Panc1 (cell line): ENCODE results near the gene PEPD.

Source experiments
- POLR2AphosphoS5 ChIP-seq: IDR thresholded peaks from 2 replicates; pipeline ENCODE4 v1.6.1; 2012; ENCODE audit warnings: mild to moderate bottlenecking, low read depth, low read length, moderate library complexity
- SIN3A ChIP-seq: IDR thresholded peaks from 2 replicates; pipeline ENCODE4 v1.6.1; 2012; ENCODE audit warnings: low read depth, mild to moderate bottlenecking, low read length, moderate library complexity, borderline replicate concordance; ENCODE audit not compliant: insufficient read depth
- TF ChIP-seq, protein P1 (sequence below): fragments of 450-650 bp; IDR thresholded peaks from 2 replicates; pipeline ENCODE4 v1.5.1; 2017; ENCODE audit warnings: mild to moderate bottlenecking

DNA sequence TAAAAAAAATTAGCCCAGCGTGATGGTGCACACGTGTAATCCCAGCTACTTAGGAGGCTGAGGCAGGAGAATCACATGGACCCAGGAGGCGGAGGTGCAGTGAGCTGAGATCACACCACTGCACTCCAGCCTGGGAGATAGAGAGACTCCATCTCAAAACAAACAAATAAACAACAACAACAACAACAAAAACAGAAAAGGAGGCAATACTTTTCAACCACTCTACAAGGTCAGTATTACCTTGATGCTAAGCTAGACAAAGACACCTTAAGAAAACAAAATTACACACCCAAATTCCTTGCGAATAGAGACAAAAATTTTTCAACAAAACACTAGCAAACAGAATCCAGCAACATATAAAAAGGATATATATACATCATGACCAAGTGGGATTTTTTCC, 39.7 kb downstream of the PEPD start:
- TF ChIP-seq, protein P1, sequence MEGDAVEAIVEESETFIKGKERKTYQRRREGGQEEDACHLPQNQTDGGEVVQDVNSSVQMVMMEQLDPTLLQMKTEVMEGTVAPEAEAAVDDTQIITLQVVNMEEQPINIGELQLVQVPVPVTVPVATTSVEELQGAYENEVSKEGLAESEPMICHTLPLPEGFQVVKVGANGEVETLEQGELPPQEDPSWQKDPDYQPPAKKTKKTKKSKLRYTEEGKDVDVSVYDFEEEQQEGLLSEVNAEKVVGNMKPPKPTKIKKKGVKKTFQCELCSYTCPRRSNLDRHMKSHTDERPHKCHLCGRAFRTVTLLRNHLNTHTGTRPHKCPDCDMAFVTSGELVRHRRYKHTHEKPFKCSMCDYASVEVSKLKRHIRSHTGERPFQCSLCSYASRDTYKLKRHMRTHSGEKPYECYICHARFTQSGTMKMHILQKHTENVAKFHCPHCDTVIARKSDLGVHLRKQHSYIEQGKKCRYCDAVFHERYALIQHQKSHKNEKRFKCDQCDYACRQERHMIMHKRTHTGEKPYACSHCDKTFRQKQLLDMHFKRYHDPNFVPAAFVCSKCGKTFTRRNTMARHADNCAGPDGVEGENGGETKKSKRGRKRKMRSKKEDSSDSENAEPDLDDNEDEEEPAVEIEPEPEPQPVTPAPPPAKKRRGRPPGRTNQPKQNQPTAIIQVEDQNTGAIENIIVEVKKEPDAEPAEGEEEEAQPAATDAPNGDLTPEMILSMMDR: no peak
- TF ChIP-seq POLR2AphosphoS5 (no peak), SIN3A (no peak)
